Choroid plexus epithelial cell (primary cell): ENCODE results near the gene ENPEP.
A peak's percentile ranks its signal among the peaks of the same experiment; 100 is the strongest.

Source experiments
- DNase-seq: peaks from one replicate; pipeline ENCODE4 v3.0.0-alpha.2; 2010; ENCODE audit warnings: low read depth
- H3K4me3 ChIP-seq: 2 replicates; pipeline ENCODE4 v1.5.1; 2011; ENCODE audit warnings: low read depth, mild to moderate bottlenecking, control low read depth, low read length, moderate library complexity
- TF ChIP-seq, protein P1 (sequence below): conservative IDR thresholded peaks from 2 replicates; pipeline ENCODE4 v1.5.1; 2011; ENCODE audit warnings: low read depth, mild to moderate bottlenecking, control low read depth, inconsistent platforms, low read length, moderate library complexity

The ENPEP gene

GRCh38 chr4:110477836-110478235 lies 1.9 kb downstream of the ENPEP start:
- TF ChIP-seq, protein P1, sequence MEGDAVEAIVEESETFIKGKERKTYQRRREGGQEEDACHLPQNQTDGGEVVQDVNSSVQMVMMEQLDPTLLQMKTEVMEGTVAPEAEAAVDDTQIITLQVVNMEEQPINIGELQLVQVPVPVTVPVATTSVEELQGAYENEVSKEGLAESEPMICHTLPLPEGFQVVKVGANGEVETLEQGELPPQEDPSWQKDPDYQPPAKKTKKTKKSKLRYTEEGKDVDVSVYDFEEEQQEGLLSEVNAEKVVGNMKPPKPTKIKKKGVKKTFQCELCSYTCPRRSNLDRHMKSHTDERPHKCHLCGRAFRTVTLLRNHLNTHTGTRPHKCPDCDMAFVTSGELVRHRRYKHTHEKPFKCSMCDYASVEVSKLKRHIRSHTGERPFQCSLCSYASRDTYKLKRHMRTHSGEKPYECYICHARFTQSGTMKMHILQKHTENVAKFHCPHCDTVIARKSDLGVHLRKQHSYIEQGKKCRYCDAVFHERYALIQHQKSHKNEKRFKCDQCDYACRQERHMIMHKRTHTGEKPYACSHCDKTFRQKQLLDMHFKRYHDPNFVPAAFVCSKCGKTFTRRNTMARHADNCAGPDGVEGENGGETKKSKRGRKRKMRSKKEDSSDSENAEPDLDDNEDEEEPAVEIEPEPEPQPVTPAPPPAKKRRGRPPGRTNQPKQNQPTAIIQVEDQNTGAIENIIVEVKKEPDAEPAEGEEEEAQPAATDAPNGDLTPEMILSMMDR, result no peak
- DNase-seq, result no peak
- H3K4me3 ChIP-seq, result no peak overlapping the region

DNA sequence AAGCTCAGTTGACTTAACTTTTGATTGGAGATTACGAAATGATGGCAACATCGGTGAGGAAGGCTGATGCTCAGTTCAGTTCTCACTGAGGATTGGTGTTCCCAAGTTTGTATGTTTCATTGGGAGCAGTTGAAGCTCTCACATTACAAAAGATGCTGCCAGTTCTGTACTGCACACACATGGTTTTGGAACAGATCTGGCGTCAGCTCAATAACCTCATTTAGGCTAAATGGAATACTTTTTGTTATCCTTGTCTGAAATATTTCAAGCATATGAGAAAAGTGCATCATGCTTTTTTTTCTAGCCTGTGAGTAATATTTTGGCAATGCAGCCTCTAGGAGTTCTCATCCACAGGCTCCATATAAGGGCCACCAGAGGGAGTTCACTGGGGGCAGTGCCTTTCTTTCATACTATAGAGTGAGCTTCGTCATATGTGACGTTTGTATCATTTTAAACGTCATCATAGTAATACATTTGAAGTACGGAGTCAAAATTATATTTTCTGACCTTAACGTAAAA lies 4.1 kb downstream of the ENPEP start:
- DNase-seq, result peak; percentile 96

DNA sequence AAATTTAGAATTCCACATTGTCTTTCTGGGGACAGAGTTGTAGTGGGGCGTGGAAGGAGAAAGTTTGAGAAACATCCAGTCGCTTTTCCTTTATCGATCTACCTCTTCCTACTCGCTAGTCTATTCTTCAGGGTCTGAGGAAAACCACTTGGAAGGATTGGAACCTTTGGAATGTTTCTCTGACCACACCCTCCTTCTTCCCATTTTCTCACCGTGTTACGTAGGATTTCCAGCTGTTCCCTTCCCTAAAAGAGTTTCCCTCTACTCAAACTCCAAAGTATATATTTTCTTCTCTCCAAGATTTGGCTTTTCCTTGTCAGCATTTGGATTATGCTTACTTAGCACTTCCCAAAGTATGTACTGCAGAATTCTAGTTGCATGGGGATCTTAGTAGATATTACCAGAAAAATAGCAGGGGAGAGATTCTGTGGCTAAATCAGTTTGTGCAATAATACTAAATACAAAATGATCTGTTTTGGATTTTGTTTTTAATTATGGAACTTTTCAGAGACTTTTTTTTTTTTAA lies 4.9 kb downstream of the ENPEP start:
- no peak overlapping the region for H3K4me3 ChIP-seq
- TF ChIP-seq, protein P1, result no peak
- no peak for DNase-seq

More for the DNA sequence above, 4.1 kb downstream of the ENPEP start:
- no peak overlapping the region for H3K4me3 ChIP-seq
- TF ChIP-seq, protein P1, result peak; percentile 68

DNA sequence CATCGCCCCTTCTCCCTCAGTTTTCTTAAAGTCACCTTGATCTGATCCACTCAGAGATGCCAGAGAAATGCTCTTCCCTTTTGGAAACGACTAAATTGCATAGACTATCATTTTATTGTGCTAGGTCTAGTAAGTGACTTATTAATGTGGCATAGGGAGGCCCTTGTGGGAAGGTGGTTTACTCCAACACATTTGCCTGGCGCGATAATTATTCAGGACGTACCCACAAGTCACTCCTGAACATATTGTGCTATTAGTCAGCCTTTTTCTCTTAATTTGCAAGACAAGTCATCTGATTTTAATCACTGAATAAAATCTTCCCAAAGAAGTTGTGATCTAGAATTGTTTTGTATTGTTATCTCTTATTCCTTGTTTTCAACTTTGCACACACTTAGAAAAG lies 7.6 kb downstream of the ENPEP start:
- TF ChIP-seq, protein P1, result no peak
- no peak overlapping the region for H3K4me3 ChIP-seq
- no peak for DNase-seq

- TF ChIP-seq, protein P1, result no peak
- no peak overlapping the region for H3K4me3 ChIP-seq
- no peak for DNase-seq
These were observed 8.1 kb downstream of the ENPEP start for GRCh38 chr4:110484029-110484428.

DNA sequence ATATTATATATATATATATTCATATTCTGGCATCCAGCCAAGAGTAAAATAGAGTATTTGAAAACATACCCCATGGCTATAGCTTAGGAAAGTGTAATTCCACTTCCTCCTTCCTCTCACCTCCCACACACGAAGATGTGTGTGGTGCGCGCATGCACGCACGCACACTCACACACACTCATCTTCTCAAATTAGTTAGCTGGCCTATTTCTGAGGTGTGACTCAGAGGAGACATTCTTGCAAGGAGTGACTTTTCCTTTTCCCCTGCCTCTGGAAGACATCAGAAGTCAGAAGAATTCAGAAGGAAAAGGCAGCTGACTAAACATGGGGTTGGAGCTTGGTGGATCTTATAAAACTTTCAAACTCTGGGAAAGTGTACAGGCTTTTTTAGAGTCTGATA lies 8.8 kb downstream of the ENPEP start:
- DNase-seq, result peak; percentile 74
- no peak overlapping the region for H3K4me3 ChIP-seq
- TF ChIP-seq, protein P1, result no peak

- no peak for DNase-seq
- no peak overlapping the region for H3K4me3 ChIP-seq
These were observed 9.5 kb downstream of the ENPEP start for GRCh38 chr4:110485452-110485851.

More at GRCh38 chr4:110485452-110485851, 9.5 kb downstream of the ENPEP start:
- TF ChIP-seq, protein P1, result no peak
